ENCODE measurements around the gene RBM19. TPM values are rescaled to one million over a fixed set of nuclear protein-coding genes. Genes with fewer than 3 reads are reported as not detected.
"Not testable (repeated sequence)": the region's sequence is repeated elsewhere in the genome, so short reads cannot be mapped to it uniquely, and the experiment has no call there.

The RBM19 gene
- total RNA-seq, 1 experiment from 2014 or later = 61.7 TPM

DNA sequence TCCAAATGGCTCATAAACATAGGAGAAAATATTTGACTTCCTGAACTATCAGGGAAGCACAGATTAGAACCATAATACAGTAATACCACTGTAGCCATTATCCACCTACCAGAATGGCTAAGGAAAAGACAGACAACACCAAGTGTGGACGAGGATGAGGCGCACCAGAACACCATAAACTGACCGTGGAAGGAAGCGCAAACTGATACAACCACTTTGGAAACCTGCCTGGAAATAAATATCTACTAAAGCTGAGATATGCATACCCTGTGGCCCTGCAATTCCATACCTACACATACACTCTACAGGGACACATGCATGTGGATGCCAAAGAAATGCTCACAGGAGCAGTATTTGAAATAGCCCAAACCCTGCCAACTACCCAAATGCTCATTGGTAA is 60.3 kb downstream of the RBM19 start:
- Histone ChIP-seq H3K27me3 (ENCODE audit: low read length) (no peaks in the 10 kb centered on the region), H3K4me1 (ENCODE audit: insufficient read depth, low read length) (no peaks in the 10 kb centered on the region), H3K79me2 (ENCODE audit: low read length) (no peaks in the 10 kb centered on the region), H3K9ac (ENCODE audit: low read length) (no peak overlapping the region), H2AFZ (ENCODE audit: low read length) (no peak overlapping the region), H3K27ac (ENCODE audit: low read length) (no peak overlapping the region), H3K9me3 (ENCODE audit: low read length) (no peaks in the 10 kb centered on the region), H3K36me3 (ENCODE audit: low read depth, low read length) (peaks cover 34% of the 10 kb centered on the region; the same call in 1 of the 2 replicates), H3F3A (ENCODE audit: low read length, unreplicated experiment) (no peaks in the 10 kb centered on the region), H4K20me1 (ENCODE audit: low read length) (0 out of 2 replicates have a peak, but pooled peaks cover 4% of the 10 kb centered on the region), H3K4me3 (ENCODE audit: low read length) (no peak overlapping the region), H3K9me2 (replicated peaks; ENCODE audit: low read length) (no peaks in the 10 kb centered on the region), H3K4me2 (ENCODE audit: low read length) (no peak overlapping the region)
- ChIA-PET CTCF (no interaction called here), POLR2A (ENCODE audit: unreplicated experiment) (no interaction called here)
- no peak for DNase-seq
- ATAC-seq = no peak
- BruUV-seq (replicated peaks) = no TSS peak
- TF ChIP-seq, protein P1, sequence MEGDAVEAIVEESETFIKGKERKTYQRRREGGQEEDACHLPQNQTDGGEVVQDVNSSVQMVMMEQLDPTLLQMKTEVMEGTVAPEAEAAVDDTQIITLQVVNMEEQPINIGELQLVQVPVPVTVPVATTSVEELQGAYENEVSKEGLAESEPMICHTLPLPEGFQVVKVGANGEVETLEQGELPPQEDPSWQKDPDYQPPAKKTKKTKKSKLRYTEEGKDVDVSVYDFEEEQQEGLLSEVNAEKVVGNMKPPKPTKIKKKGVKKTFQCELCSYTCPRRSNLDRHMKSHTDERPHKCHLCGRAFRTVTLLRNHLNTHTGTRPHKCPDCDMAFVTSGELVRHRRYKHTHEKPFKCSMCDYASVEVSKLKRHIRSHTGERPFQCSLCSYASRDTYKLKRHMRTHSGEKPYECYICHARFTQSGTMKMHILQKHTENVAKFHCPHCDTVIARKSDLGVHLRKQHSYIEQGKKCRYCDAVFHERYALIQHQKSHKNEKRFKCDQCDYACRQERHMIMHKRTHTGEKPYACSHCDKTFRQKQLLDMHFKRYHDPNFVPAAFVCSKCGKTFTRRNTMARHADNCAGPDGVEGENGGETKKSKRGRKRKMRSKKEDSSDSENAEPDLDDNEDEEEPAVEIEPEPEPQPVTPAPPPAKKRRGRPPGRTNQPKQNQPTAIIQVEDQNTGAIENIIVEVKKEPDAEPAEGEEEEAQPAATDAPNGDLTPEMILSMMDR (conservative IDR thresholded peaks at IDR 0.05; ENCODE audit: low read depth, low read length) = no peak
- TF ChIP-seq EZH2phosphoT487 (IDR thresholded peaks at IDR 0.05; ENCODE audit: borderline replicate concordance, low read length) = no peak
- no peak for TF ChIP-seq EZH2 (IDR thresholded peaks at IDR 0.05; ENCODE audit: low read length, unreplicated experiment)
- intact Hi-C loops (cut with micrococcal nuclease) = no loop called here

DNA sequence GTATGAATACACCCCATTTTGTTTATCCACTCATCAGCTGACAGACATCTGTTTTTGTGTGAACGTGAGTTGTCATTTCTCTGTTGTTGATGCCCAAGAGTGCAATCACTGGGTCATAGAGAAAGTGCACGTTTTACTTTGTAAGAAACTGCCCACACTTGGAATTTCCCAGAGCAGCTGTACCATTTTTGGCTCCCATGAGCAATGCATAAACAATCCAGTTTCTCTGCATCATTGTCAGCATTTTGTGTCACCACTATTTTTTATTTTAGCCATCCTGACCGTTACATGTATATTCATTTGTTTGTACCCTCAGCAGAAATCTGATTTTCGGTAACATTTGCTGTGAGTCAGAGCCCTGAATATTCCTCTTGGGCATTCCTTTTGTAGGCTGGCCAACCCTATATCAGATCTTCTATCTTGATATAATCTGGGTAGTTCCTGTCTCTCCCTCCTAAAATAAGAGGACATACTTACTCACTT is 62.7 kb downstream of the RBM19 start:
- DNase-seq (peak; percentile 39), ATAC-seq (peak; percentile 51)
- ChIA-PET POLR2A (ENCODE audit: unreplicated experiment) (no interaction called here), CTCF (no interaction called here)
- H3K27ac ChIP-seq (ENCODE audit: low read length) = no peak overlapping the region
- no peak overlapping the region for H3K9ac ChIP-seq (ENCODE audit: low read length)
- no peak overlapping the region for H3K4me2 ChIP-seq (ENCODE audit: low read length)
- 0 out of 2 replicates have a peak, but pooled peaks cover 4% of the 10 kb centered on the region for H4K20me1 ChIP-seq (ENCODE audit: low read length)
- no peaks in the 10 kb centered on the region for H3K9me3 ChIP-seq (ENCODE audit: low read length)
- H3K36me3 ChIP-seq (ENCODE audit: low read depth, low read length) = peaks cover 26% of the 10 kb centered on the region; the same call in 1 of the 2 replicates
- H2AFZ ChIP-seq (ENCODE audit: low read length) = no peak overlapping the region
- no peaks in the 10 kb centered on the region for H3K9me2 ChIP-seq (replicated peaks; ENCODE audit: low read length)
- no peaks in the 10 kb centered on the region for H3K4me1 ChIP-seq (ENCODE audit: insufficient read depth, low read length)
- H3K4me3 ChIP-seq (ENCODE audit: low read length) = no peak overlapping the region
- intact Hi-C loops (cut with micrococcal nuclease) = no loop called here
- TF ChIP-seq, protein P1 (conservative IDR thresholded peaks at IDR 0.05; ENCODE audit: low read depth, low read length) = no peak
- TF ChIP-seq EZH2phosphoT487 (IDR thresholded peaks at IDR 0.05; ENCODE audit: borderline replicate concordance, low read length) = no peak
- TF ChIP-seq EZH2 (IDR thresholded peaks at IDR 0.05; ENCODE audit: low read length, unreplicated experiment) = no peak
- H3F3A ChIP-seq (ENCODE audit: low read length, unreplicated experiment) = no peaks in the 10 kb centered on the region
- no peaks in the 10 kb centered on the region for H3K79me2 ChIP-seq (ENCODE audit: low read length)
- H3K27me3 ChIP-seq (ENCODE audit: low read length) = no peaks in the 10 kb centered on the region
- no TSS peak for BruUV-seq (replicated peaks)

DNA sequence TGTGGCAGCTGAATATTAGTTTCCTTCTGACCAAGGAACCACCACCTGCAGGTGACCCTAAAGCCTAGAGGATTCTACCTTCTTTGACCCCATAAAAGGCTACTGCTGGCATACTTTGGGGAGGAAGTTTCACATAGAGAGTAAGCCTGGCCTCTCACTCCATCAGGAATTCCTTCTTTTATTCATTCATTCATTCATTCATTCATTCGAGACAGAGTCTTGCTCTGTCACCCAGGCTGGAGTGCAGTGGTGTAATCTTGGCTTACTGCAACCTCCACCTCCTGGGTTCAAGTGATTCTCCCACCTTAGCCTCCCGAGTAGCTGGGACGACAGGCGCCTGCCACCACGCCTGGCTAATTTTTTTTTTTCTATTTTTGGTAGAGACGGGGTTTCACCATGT is 64.8 kb downstream of the RBM19 start:
- DNase-seq; H3K27ac ChIP-seq (ENCODE audit: low read length); H3K4me1 ChIP-seq (ENCODE audit: insufficient read depth, low read length); H3K79me2 ChIP-seq (ENCODE audit: low read length); H3K4me3 ChIP-seq (ENCODE audit: low read length); H4K20me1 ChIP-seq (ENCODE audit: low read length); H3K9me2 ChIP-seq (replicated peaks; ENCODE audit: low read length); H2AFZ ChIP-seq (ENCODE audit: low read length); intact Hi-C loops (cut with micrococcal nuclease); H3K9ac ChIP-seq (ENCODE audit: low read length); ATAC-seq; H3K4me2 ChIP-seq (ENCODE audit: low read length); H3K9me3 ChIP-seq (ENCODE audit: low read length); H3F3A ChIP-seq (ENCODE audit: low read length, unreplicated experiment); POLR2A ChIA-PET (ENCODE audit: unreplicated experiment); BruUV-seq (replicated peaks); CTCF ChIA-PET; H3K27me3 ChIP-seq (ENCODE audit: low read length): not testable (repeated sequence)
- H3K36me3 ChIP-seq (ENCODE audit: low read depth, low read length) = peaks cover 21% of the 10 kb centered on the region; the same call in 1 of the 2 replicates

All from PC-3 (cell line).